Measurements from ENCODE around the gene DYNC1I2. TPM values are rescaled to one million over a fixed set of nuclear protein-coding genes. Genes with fewer than 3 reads are reported as not detected.

The DYNC1I2 gene
- total and polyA plus RNA-seq, 2 donors (not counting 1 experiment from before 2014, with no cell fraction given): 109 to 238 TPM

DNA sequence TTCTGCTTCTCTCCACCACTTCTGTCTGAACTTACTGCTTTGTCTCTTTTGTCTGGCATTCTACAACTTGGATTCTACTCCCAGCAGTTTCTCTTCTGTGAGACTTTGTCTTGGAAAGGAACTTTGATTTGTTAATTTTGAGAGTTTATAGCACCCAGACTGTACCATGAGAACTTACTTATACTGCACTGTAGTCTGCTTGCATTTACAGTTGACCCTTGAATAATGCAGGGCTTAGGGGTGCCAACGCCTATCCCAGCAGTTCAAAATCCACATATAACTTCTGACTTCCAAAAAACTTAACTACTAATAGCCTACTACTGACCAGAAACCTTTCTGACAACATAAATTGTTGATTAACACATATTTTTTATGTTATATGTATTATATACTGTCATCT lies 55.5 kb downstream of the DYNC1I2 start:
- H3K27ac ChIP-seq (ENCODE audit: insufficient read depth, low read length): no peak overlapping the region
- no peak for TF ChIP-seq EZH2 (IDR thresholded peaks at IDR 0.05; ENCODE audit: low read length, missing control alignments)
- TF ChIP-seq, protein P1, sequence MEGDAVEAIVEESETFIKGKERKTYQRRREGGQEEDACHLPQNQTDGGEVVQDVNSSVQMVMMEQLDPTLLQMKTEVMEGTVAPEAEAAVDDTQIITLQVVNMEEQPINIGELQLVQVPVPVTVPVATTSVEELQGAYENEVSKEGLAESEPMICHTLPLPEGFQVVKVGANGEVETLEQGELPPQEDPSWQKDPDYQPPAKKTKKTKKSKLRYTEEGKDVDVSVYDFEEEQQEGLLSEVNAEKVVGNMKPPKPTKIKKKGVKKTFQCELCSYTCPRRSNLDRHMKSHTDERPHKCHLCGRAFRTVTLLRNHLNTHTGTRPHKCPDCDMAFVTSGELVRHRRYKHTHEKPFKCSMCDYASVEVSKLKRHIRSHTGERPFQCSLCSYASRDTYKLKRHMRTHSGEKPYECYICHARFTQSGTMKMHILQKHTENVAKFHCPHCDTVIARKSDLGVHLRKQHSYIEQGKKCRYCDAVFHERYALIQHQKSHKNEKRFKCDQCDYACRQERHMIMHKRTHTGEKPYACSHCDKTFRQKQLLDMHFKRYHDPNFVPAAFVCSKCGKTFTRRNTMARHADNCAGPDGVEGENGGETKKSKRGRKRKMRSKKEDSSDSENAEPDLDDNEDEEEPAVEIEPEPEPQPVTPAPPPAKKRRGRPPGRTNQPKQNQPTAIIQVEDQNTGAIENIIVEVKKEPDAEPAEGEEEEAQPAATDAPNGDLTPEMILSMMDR (conservative IDR thresholded peaks at IDR 0.05 in 1 of 2, IDR thresholded peaks at IDR 0.05 in 1 of 2; ENCODE audit: low read depth in 1 of 2, low read length in 2 of 2): no peak

GRCh38 chr2:171745141-171745540 lies 57.9 kb downstream of the DYNC1I2 start:
- peaks cover 2% of the 10 kb centered on the region for H3K4me1 ChIP-seq (ENCODE audit: control insufficient read depth, extremely low read depth, insufficient read depth, low read length)
- no peaks in the 10 kb centered on the region for H4K20me1 ChIP-seq (ENCODE audit: control insufficient read depth, extremely low read depth, insufficient read depth, low read length)
- H3K27ac ChIP-seq (ENCODE audit: insufficient read depth, low read length): no peak overlapping the region
- no peak overlapping the region for H3K9ac ChIP-seq (ENCODE audit: insufficient read depth, low read length)
- no peaks in the 10 kb centered on the region for H3K9me3 ChIP-seq (ENCODE audit: control insufficient read depth, insufficient read depth, low read depth, low read length)
- H2AFZ ChIP-seq (ENCODE audit: low read length): no peak overlapping the region
- DNase-seq (ENCODE audit: low read depth in 2 of 2): no peak
- H3K27me3 ChIP-seq (ENCODE audit: control insufficient read depth, insufficient read depth, low read length): no peaks in the 10 kb centered on the region
- H3K4me2 ChIP-seq (ENCODE audit: extremely low read depth, insufficient read depth, low read length): no peak overlapping the region
- H3K4me3 ChIP-seq (replicated peaks in 1 of 4; ENCODE audit: control extremely low read depth in 1 of 4, insufficient read depth in 1 of 4, low read depth in 3 of 4, low read length in 4 of 4): no peak overlapping the region
- no peaks in the 10 kb centered on the region for H3K79me2 ChIP-seq (ENCODE audit: control insufficient read depth, insufficient read depth, low read length)
- H3K36me3 ChIP-seq (ENCODE audit: control insufficient read depth, insufficient read depth, low read length): peaks cover 2% of the 10 kb centered on the region
- TF ChIP-seq EZH2 (IDR thresholded peaks at IDR 0.05; ENCODE audit: low read length, missing control alignments): no peak
- TF ChIP-seq, protein P1 (conservative IDR thresholded peaks at IDR 0.05 in 1 of 2, IDR thresholded peaks at IDR 0.05 in 1 of 2; ENCODE audit: low read depth in 1 of 2, low read length in 2 of 2): no peak

More for the DNA sequence above, 55.5 kb downstream of the DYNC1I2 start:
- peaks cover 2% of the 10 kb centered on the region for H3K36me3 ChIP-seq (ENCODE audit: control insufficient read depth, insufficient read depth, low read length)
- H3K9ac ChIP-seq (ENCODE audit: insufficient read depth, low read length): no peak overlapping the region
- no peak for DNase-seq (ENCODE audit: low read depth in 2 of 2)
- H3K4me1 ChIP-seq (ENCODE audit: control insufficient read depth, extremely low read depth, insufficient read depth, low read length): peaks cover 2% of the 10 kb centered on the region
- no peak overlapping the region for H3K4me3 ChIP-seq (replicated peaks in 1 of 4; ENCODE audit: control extremely low read depth in 1 of 4, insufficient read depth in 1 of 4, low read depth in 3 of 4, low read length in 4 of 4)
- no peak overlapping the region for H3K4me2 ChIP-seq (ENCODE audit: extremely low read depth, insufficient read depth, low read length)
- no peaks in the 10 kb centered on the region for H4K20me1 ChIP-seq (ENCODE audit: control insufficient read depth, extremely low read depth, insufficient read depth, low read length)
- no peak overlapping the region for H2AFZ ChIP-seq (ENCODE audit: low read length)
- no peaks in the 10 kb centered on the region for H3K27me3 ChIP-seq (ENCODE audit: control insufficient read depth, insufficient read depth, low read length)
- no peaks in the 10 kb centered on the region for H3K79me2 ChIP-seq (ENCODE audit: control insufficient read depth, insufficient read depth, low read length)
- H3K9me3 ChIP-seq (ENCODE audit: control insufficient read depth, insufficient read depth, low read depth, low read length): no peaks in the 10 kb centered on the region

DNA sequence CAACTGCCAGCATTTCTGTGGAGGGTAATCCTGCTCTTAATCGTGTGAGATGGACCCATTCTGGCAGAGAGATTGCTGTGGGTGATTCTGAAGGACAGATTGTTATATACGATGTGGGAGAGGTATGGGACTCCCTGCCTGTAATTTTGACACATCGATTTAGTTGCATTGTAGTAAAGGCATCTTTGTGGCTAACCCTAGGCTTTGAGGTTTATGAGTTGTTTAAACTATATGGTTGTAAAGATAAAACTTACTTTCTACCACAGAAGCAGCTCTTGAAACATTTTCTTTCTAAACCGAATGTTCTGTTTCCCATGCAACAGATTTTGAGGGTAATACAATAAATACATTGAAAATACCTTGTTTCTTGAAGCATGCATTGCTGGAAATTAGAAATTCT lies 58.5 kb downstream of the DYNC1I2 start:
- Histone ChIP-seq H3K9ac (ENCODE audit: insufficient read depth, low read length) (no peak overlapping the region), H3K4me3 (replicated peaks in 1 of 4; ENCODE audit: control extremely low read depth in 1 of 4, insufficient read depth in 1 of 4, low read depth in 3 of 4, low read length in 4 of 4) (no peak overlapping the region), H3K27me3 (ENCODE audit: control insufficient read depth, insufficient read depth, low read length) (no peaks in the 10 kb centered on the region), H3K36me3 (ENCODE audit: control insufficient read depth, insufficient read depth, low read length) (peaks cover 2% of the 10 kb centered on the region), H3K79me2 (ENCODE audit: control insufficient read depth, insufficient read depth, low read length) (no peaks in the 10 kb centered on the region), H3K4me2 (ENCODE audit: extremely low read depth, insufficient read depth, low read length) (no peak overlapping the region), H3K4me1 (ENCODE audit: control insufficient read depth, extremely low read depth, insufficient read depth, low read length) (peaks cover 2% of the 10 kb centered on the region), H4K20me1 (ENCODE audit: control insufficient read depth, extremely low read depth, insufficient read depth, low read length) (no peaks in the 10 kb centered on the region), H2AFZ (ENCODE audit: low read length) (no peak overlapping the region), H3K27ac (ENCODE audit: insufficient read depth, low read length) (no peak overlapping the region), H3K9me3 (ENCODE audit: control insufficient read depth, insufficient read depth, low read depth, low read length) (no peaks in the 10 kb centered on the region)
- no peak for DNase-seq (ENCODE audit: low read depth in 2 of 2)
- TF ChIP-seq EZH2 (IDR thresholded peaks at IDR 0.05; ENCODE audit: low read length, missing control alignments): no peak
- TF ChIP-seq, protein P1 (conservative IDR thresholded peaks at IDR 0.05 in 1 of 2, IDR thresholded peaks at IDR 0.05 in 1 of 2; ENCODE audit: low read depth in 1 of 2, low read length in 2 of 2): no peak
